SK-N-SH treated with all-trans-retinoic acid at 6 μM for 48 hours (cell line): ENCODE measurements around the gene LOXL3.

ENCODE experiments used
- ATAC-seq: fragments of 200-7000 bp; cut with Tn5 transposase; 3 replicates; pipeline ENCODE4 v1.9.1; 2020; ENCODE audit warnings: mild to moderate bottlenecking, moderate library complexity
- ARNTL ChIP-seq: fragments of 450-650 bp; formaldehyde crosslinking; IDR thresholded peaks from 2 replicates; pipeline ENCODE4 v1.5.0; 2020; ENCODE audit warnings: low read depth, mild to moderate bottlenecking, moderate library complexity, borderline replicate concordance
- BACH2 ChIP-seq: fragments of 250-450 bp; sonication (Bioruptor Pico); IDR thresholded peaks from 2 replicates; pipeline ENCODE4 v1.9.0; 2021; ENCODE audit warnings: mild to moderate bottlenecking, borderline replicate concordance
- CSDC2 ChIP-seq: fragments of 250-450 bp; sonication (Bioruptor Pico); IDR thresholded peaks from 2 replicates; pipeline ENCODE4 v1.5.0; 2020; ENCODE audit warnings: mild to moderate bottlenecking, moderate library complexity
- ESRRG ChIP-seq: fragments of 250-450 bp; sonication (Bioruptor Pico); IDR thresholded peaks from 2 replicates; pipeline ENCODE4 v1.6.1; 2021; ENCODE audit warnings: mild to moderate bottlenecking
- GLIS3 ChIP-seq: fragments of 250-450 bp; sonication (Bioruptor Pico); IDR thresholded peaks from 2 replicates; pipeline ENCODE4 v1.5.0; 2020; ENCODE audit warnings: mild to moderate bottlenecking, moderate library complexity
- ISL1 ChIP-seq: fragments of 250-450 bp; sonication (Bioruptor Pico); IDR thresholded peaks from 2 replicates; pipeline ENCODE4 v2.1.2; 2022; ENCODE audit warnings: mild to moderate bottlenecking, moderate library complexity
- OSR1 ChIP-seq: fragments of 250-450 bp; sonication (Bioruptor Pico); IDR thresholded peaks from 2 replicates; pipeline ENCODE4 v1.8.0; 2022; ENCODE audit warnings: moderate library complexity, mild to moderate bottlenecking, inconsistent platforms
- PPARA ChIP-seq: fragments of 250-450 bp; sonication (Bioruptor Pico); IDR thresholded peaks from 2 replicates; pipeline ENCODE4 v1.5.0; 2020; ENCODE audit warnings: mild to moderate bottlenecking, borderline replicate concordance
- SNAI2 ChIP-seq: fragments of 250-450 bp; sonication (Bioruptor Pico); IDR thresholded peaks from 2 replicates; pipeline ENCODE4 v1.5.0; 2020; ENCODE audit warnings: mild to moderate bottlenecking, moderate library complexity
- TCF4 ChIP-seq: fragments of 250-450 bp; sonication (Bioruptor Pico); IDR thresholded peaks from 2 replicates; pipeline ENCODE4 v1.8.0; 2021; ENCODE audit warnings: mild to moderate bottlenecking, moderate library complexity, borderline replicate concordance
- TOX ChIP-seq: fragments of 250-450 bp; sonication (Bioruptor Pico); IDR thresholded peaks from 2 replicates; pipeline ENCODE4 v1.8.0; 2021; ENCODE audit warnings: mild to moderate bottlenecking, moderate library complexity, borderline replicate concordance
- ZC3H10 ChIP-seq: fragments of 250-450 bp; sonication (Bioruptor Pico); IDR thresholded peaks from 2 replicates; pipeline ENCODE4 v1.5.1; 2021; ENCODE audit warnings: mild to moderate bottlenecking, moderate library complexity
- ZFP3 ChIP-seq: fragments of 250-450 bp; sonication (Bioruptor Pico); IDR thresholded peaks from 2 replicates; pipeline ENCODE4 v1.5.0; 2020; ENCODE audit warnings: mild to moderate bottlenecking, moderate library complexity
- ZFP30 ChIP-seq: fragments of 450-650 bp; formaldehyde crosslinking; IDR thresholded peaks from 2 replicates; pipeline ENCODE4 v1.5.0; 2022; ENCODE audit warnings: mild to moderate bottlenecking, moderate library complexity
- ZNF565 ChIP-seq: fragments of 450-650 bp; formaldehyde crosslinking; conservative IDR thresholded peaks from 2 replicates; pipeline ENCODE4 v1.5.0; 2020; ENCODE audit warnings: low read depth, mild to moderate bottlenecking, moderate library complexity
- ZNF70 ChIP-seq: fragments of 450-650 bp; formaldehyde crosslinking; IDR thresholded peaks from 2 replicates; pipeline ENCODE4 v1.5.0; 2020; ENCODE audit warnings: mild to moderate bottlenecking, moderate library complexity
- ZNF8 ChIP-seq: fragments of 450-650 bp; formaldehyde crosslinking; IDR thresholded peaks from 2 replicates; pipeline ENCODE4 v1.5.0; 2020; ENCODE audit warnings: mild to moderate bottlenecking, moderate library complexity
- TF ChIP-seq, protein P1 (sequence below): fragments of 250-450 bp; sonication (Bioruptor Pico); IDR thresholded peaks from 2 replicates; pipeline ENCODE4 v1.8.0; 2021; ENCODE audit warnings: low read depth, mild to moderate bottlenecking, moderate library complexity, borderline replicate concordance
- TF ChIP-seq, protein P2 (sequence below): fragments of 250-450 bp; sonication (Bioruptor Pico); IDR thresholded peaks from 2 replicates; pipeline ENCODE4 v1.8.0; 2020; ENCODE audit warnings: mild to moderate bottlenecking, moderate library complexity, borderline replicate concordance
- TF ChIP-seq, protein P3 (sequence below): fragments of 250-450 bp; sonication (Bioruptor Pico); IDR thresholded peaks from 2 replicates; pipeline ENCODE4 v1.5.1; 2021; ENCODE audit warnings: mild to moderate bottlenecking, moderate library complexity
- TF ChIP-seq, protein P4 (sequence below): fragments of 250-450 bp; sonication (Bioruptor Pico); IDR thresholded peaks from 2 replicates; pipeline ENCODE4 v1.5.1; 2020; ENCODE audit warnings: low read depth, mild to moderate bottlenecking, moderate library complexity

The LOXL3 gene

DNA sequence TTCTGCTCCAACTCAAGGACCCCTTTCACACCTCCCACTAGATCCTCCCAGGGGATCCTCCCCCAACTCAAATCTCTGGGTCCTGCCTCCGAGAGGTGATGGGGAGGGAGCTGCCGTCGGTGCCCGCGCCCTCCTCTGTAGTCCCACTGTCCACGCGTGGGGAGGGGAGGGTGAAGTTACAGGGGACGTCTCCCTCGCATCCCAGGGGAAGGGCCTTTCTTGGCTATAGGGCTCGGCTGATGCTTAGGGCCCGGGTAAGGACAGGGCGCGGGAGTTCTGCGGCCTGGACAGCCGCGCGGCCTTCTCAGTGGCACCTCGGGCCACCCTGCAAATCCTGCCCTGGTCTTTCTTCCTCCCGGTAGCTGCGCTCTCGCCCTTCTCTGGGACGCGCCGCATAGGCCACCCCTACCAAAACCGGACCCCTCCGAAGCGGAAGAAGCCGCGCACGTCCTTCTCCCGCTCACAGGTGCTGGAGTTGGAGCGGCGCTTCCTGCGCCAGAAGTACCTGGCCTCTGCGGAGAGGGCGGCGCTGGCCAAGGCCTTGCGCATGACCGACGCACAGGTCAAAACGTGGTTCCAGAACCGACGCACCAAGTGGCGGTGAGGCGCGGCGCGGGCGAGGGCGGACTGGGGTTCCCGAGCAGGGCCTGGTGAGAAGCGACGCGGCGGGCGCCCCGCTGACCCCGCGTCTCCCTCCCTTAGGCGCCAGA, 38.3 kb downstream of the LOXL3 start:
- ATAC-seq: no peak

DNA sequence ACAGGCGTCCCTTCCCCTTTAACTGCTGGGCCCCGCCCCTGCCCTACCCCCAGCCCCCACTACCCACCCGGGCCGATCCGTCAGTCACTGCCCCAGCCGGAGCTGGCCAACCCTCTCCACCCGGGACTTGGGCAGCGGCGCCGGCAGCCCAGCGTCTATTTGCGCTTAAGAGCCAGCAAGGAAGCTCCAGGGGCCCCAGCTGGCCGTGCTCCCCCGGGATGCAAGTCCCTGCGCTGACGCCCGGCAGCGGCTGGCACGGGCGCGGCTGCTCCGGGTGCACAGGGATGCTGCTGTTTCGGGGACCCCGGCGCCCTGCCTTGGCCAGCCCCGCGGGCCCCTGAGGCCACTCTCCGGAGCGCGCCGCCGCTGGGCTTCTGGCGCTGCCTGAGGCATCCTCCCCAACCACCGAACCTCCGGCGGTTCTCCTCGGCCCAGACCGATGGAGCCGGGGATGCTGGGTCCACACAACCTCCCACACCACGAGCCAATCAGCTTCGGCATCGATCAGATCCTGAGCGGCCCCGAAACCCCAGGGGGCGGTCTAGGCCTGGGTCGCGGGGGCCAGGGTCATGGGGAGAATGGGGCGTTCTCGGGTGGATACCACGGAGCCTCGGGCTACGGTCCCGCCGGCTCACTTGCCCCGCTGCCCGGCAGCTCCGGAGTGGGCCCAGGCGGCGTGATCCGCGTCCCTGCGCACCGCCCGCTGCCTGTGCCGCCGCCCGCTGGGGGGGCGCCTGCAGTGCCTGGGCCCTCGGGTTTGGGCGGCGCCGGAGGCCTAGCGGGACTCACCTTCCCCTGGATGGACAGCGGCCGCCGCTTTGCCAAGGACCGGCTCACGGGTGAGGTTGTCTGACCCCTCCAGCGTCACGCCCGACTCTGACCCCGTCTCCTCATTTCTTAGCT, 39.1 kb downstream of the LOXL3 start, which contains the start of gene TLX2:
Gene TLX2, plus strand, starts transcription at position 83 of the 903 bp plus-strand sequence. Its CDS starts 357 bp downstream, at position 440.
- TF ChIP-seq BACH2 (CRISPR knock-in tag) (no peak), CSDC2 (CRISPR knock-in tag) (no peak), ZFP3 (CRISPR knock-in tag) (no peak), TCF4 (no peak), ZFP30 (no peak), ESRRG (CRISPR knock-in tag) (no peak), ZNF8 (CRISPR knock-in tag) (no peak), ZNF565 (CRISPR knock-in tag) (no peak), ZC3H10 (CRISPR knock-in tag) (no peak)
- TF ChIP-seq, protein P1, sequence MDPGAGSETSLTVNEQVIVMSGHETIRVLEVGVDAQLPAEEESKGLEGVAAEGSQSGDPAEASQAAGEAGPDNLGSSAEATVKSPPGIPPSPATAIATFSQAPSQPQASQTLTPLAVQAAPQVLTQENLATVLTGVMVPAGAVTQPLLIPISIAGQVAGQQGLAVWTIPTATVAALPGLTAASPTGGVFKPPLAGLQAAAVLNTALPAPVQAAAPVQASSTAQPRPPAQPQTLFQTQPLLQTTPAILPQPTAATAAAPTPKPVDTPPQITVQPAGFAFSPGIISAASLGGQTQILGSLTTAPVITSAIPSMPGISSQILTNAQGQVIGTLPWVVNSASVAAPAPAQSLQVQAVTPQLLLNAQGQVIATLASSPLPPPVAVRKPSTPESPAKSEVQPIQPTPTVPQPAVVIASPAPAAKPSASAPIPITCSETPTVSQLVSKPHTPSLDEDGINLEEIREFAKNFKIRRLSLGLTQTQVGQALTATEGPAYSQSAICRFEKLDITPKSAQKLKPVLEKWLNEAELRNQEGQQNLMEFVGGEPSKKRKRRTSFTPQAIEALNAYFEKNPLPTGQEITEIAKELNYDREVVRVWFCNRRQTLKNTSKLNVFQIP (CRISPR knock-in tag): no peak
- TF ChIP-seq, protein P2, sequence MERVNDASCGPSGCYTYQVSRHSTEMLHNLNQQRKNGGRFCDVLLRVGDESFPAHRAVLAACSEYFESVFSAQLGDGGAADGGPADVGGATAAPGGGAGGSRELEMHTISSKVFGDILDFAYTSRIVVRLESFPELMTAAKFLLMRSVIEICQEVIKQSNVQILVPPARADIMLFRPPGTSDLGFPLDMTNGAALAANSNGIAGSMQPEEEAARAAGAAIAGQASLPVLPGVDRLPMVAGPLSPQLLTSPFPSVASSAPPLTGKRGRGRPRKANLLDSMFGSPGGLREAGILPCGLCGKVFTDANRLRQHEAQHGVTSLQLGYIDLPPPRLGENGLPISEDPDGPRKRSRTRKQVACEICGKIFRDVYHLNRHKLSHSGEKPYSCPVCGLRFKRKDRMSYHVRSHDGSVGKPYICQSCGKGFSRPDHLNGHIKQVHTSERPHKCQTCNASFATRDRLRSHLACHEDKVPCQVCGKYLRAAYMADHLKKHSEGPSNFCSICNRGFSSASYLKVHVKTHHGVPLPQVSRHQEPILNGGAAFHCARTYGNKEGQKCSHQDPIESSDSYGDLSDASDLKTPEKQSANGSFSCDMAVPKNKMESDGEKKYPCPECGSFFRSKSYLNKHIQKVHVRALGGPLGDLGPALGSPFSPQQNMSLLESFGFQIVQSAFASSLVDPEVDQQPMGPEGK (CRISPR knock-in tag): no peak
- TF ChIP-seq, all 23 proteins: peak for 0
- peak; percentile 79 for ATAC-seq

More for the DNA sequence above, 38.3 kb downstream of the LOXL3 start:
- TF ChIP-seq OSR1 (CRISPR knock-in tag) (no peak), ZNF8 (CRISPR knock-in tag) (no peak), BACH2 (CRISPR knock-in tag) (no peak), ZFP3 (CRISPR knock-in tag) (no peak), TCF4 (no peak), CSDC2 (CRISPR knock-in tag) (no peak), ARNTL (CRISPR knock-in tag) (no peak), ISL1 (CRISPR knock-in tag) (no peak), PPARA (CRISPR knock-in tag) (no peak), SNAI2 (CRISPR knock-in tag) (no peak), ESRRG (CRISPR knock-in tag) (no peak), GLIS3 (CRISPR knock-in tag) (no peak), ZC3H10 (CRISPR knock-in tag) (no peak), ZFP30 (no peak), ZNF565 (CRISPR knock-in tag) (no peak), ZNF70 (CRISPR knock-in tag) (no peak), TOX (CRISPR knock-in tag) (no peak)
- TF ChIP-seq, protein P1 (CRISPR knock-in tag): no peak
- TF ChIP-seq, protein P3, sequence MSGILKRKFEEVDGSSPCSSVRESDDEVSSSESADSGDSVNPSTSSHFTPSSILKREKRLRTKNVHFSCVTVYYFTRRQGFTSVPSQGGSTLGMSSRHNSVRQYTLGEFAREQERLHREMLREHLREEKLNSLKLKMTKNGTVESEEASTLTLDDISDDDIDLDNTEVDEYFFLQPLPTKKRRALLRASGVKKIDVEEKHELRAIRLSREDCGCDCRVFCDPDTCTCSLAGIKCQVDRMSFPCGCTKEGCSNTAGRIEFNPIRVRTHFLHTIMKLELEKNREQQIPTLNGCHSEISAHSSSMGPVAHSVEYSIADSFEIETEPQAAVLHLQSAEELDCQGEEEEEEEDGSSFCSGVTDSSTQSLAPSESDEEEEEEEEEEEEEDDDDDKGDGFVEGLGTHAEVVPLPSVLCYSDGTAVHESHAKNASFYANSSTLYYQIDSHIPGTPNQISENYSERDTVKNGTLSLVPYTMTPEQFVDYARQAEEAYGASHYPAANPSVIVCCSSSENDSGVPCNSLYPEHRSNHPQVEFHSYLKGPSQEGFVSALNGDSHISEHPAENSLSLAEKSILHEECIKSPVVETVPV (CRISPR knock-in tag): no peak
- TF ChIP-seq, protein P4, sequence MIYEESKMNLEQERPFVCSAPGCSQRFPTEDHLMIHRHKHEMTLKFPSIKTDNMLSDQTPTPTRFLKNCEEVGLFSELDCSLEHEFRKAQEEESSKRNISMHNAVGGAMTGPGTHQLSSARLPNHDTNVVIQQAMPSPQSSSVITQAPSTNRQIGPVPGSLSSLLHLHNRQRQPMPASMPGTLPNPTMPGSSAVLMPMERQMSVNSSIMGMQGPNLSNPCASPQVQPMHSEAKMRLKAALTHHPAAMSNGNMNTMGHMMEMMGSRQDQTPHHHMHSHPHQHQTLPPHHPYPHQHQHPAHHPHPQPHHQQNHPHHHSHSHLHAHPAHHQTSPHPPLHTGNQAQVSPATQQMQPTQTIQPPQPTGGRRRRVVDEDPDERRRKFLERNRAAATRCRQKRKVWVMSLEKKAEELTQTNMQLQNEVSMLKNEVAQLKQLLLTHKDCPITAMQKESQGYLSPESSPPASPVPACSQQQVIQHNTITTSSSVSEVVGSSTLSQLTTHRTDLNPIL (CRISPR knock-in tag): no peak
